ENCODE data around the gene TSR2.
"Not testable (repeated sequence)": the region's sequence is repeated elsewhere in the genome, so short reads cannot be mapped to it uniquely, and the experiment has no call there.

Gene TSR2

DNA sequence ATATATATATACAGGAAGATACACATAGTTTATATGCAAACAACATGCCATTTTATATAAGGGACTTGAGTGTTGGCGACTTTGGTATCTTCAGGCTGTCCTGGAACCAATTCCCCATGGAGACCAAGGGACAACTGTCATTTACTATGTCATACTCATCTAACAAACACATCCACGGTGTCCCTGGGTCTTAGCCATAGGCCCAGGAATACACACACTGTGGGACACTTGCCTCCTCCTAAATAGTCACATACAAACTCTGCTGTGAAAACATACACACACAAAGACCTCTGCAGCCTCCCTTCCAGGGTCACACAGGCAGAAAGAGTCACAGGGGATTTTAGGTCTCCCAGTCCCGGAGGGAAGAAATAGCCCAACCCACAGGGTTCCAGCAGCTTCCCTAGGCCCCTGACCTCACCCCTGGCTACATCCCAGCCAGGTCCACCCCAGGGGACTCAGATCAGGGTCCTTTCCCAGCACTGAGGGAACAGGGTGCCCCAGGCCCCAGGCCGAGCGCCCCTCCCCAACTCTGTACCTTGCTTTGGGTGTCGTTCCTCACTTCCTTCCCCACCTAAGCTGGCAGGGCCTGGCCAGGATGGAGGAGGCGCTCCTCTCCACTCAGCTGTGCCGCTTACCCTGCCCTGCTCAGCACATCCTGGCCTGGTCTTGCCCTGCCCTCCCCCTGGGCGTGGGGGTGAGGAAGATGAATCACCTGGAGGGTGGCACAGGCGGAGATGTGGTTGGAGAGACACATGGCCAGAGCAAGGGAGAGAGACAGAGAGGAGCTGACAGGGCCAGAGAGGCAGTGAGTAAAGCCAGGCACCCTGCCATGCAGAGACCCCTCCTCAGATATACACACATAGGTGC lies 34.0 kb downstream of the TSR2 start:
- DNase-seq (ENCODE audit: low read depth in 1 of 2, low spot score in 1 of 2): no peak

DNA sequence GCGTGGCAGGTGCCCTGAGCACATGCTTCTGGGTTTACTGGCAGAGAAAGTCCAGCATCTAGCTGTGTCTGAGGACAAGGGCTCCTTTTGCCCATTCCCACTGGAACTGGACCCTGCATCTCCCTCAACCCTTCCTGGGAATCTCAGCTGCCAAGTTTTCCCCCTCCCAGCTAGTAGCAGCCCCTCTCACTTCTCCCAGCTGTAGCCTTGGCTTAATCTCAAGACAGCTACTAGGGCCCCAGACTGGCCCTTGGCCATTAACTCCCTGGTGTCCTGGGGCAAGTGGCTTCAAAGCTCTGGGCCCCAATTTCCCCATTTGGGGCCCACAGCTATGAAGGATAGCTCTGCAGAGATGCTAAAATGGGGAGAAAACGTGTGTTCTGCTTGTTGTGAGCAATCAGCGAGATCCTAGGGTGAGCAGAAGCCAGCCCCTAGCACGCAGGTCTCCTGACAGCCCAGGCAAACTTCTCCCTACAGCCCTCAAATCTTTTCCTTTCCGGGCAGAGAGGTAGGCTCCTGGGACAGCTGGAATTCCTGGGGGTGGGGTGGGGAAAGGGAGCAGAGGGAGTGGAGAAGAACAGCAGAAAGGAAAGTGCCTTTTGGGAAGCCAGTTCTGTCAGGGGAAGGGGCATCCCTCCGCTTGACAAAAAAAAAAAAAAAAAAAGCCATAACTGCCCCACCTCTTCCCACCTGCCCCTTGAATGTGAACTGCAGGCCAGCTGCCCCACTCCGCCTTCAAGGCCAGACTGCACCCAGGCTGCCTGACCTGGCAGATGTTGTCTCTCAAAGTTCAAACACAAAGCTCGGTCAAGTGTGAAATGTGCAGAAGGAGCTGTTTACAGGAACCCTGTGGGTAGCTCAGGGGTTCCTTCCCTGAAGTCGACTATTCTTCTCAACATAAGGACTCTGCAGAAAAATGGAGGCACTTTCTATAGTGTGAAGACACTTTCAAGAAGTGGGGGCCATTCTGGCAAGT lies 39.2 kb downstream of the TSR2 start:
- no peak for DNase-seq (ENCODE audit: low read depth in 1 of 2, low spot score in 1 of 2)

DNA sequence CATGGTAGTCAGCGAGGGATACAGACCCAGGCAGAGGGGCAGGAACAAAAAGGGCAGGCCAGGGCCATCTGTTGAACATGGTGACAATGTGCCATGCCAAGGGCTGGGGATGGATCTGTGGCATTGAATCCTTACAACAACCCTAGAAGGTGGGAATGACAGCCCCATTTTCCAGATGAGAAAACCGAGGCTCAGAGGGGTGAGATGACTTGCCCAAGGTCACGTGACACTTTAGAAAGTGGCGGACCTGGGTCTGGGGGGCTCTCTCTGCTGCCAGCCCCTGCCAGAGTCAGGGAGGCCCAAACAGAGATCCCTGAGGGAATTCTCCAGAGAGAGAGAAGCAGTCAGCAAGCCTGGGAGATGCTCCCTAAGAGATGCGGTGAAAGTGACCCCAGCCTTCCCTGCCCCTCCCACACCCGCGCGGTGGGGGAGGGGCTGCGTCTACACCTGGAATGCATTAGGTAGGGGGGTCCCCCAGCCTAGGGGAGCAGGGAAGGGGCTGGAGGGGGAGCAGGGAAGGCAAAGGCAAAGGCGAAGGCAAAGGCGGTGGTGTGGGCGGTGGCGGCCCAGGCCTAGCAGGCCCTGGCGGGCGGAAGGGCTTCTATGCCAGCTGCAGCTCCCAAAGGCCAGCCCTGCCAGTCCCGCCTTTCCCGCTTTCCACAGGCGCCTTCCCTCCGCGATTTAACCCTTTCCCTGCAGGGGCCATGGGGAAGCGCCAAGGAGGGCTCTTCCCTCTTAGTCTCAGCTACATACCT lies 42.8 kb downstream of the TSR2 start:
- no peak for DNase-seq (ENCODE audit: low read depth in 1 of 2, low spot score in 1 of 2)

DNA sequence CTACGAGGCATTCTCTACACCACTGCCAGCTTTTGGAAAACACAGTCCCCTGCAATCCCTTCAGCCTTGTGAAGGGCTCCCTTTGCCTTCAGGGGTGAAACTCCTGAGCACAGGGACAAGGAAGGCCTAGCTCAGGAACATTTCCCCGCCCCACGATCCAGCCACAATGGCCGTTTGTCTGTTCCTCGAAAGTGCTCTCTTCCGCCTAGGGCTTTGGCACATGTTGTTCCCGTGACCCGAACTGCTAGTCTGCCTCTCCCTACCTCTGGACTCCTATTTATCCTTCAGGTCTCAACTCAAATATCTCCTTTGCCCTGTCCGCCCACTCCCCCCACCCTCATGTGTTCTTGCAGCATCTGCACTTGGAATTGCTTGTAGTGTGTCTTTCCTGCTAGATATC lies 43.7 kb downstream of the TSR2 start:
- DNase-seq (ENCODE audit: low read depth in 1 of 2, low spot score in 1 of 2): no peak

DNA sequence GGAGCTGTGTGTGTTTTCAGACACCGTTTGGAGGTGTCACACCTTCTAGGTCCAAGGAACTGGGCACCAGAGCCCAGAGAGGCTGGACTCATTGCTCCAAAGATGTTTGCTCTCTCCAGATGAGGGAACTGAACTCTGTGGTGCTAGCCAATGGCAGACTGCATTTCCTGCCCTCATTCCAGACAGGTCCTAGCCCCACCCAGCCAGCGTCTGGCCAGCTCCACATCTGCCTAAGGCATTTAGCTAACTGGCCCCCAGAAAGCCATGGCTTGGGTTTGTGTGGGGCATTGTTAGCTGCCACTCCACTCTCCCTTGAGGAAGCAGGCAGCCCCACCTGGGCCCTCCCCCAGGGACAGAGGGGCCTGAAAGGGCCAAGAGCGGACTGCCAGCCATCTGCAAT lies 44.5 kb downstream of the TSR2 start:
- DNase-seq (ENCODE audit: low read depth in 1 of 2, low spot score in 1 of 2): no peak

DNA sequence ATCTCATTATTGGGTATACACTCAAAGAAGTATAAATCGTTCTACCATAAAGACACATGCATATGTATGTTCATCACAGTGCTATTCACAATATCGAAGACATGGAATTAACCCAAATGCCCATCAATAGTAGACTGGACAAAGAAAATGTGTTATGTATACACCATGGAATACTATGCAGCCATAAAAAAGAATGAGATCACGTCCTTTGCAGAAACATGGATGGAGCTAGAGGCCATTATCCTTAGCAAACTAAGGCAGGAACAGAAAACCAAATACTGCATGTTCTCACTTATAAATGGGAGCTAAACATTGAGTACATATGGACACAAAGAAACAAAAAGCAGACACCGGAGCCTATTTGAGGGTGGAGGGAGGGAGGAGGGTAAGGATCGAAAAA lies 49.6 kb downstream of the TSR2 start:
- DNase-seq (ENCODE audit: low read depth in 1 of 2, low spot score in 1 of 2): not testable (repeated sequence)

DNA sequence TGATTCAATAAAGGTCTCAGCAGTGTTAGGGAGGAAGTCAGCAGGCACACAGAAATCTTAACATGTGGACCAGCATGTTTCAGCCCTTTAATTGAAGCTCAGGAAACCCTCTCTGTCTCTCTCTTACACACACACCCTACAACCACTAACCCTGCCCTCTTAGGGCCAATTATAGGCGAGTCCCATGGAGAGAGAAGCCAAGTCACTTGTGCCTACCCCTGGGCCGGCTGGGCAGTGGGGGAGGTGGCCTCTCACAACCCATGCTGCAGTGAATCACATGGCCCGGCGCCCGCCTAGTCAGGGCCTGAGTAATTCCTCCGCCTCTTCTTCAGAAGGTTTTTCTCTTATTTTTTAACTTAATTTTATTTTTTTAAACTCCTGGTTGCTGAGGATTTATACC lies 52.1 kb downstream of the TSR2 start:
- DNase-seq (ENCODE audit: low read depth in 1 of 2, low spot score in 1 of 2): no peak

DNA sequence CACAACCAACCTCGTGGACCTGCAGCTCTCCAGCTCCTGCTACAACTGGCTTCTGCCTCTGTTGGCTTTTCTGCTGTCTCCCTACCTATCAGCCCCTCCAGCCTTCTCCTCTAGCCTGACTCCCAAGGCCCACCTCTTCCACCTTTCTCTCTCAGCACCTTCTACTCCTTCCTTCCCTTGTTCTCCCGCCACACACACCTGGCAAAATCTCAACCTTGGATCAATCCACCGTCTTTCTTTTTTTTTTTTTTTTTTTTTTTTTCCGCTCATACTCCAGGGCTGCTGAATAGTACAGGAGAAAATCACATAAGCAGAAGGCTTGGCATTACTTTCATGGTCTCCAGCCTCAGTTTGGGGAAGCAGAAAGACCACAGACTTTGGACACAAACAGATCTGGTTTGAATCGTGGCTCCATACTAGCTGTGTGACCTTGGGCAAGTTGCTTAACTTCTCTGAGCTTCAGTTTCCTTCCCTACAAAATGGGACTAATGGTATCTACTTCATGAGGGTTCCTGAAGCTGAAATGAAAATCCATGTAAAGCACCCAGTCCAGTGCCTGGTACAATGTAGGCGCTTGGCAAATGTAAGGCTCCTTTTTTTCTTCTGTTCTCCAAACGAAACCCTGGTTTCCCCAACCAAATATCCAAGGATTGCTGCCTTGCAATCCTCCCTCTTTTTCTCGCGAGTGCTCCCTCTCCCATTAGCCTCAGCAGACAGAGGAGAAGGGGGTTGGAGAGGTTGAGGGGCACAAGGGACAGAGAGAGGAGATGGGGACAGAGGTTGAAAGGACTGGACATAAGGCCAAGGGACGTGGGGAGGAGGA lies 54.2 kb downstream of the TSR2 start:
- DNase-seq (ENCODE audit: low read depth in 1 of 2, low spot score in 1 of 2): no peak
